DLD1 (cell line): ENCODE measurements around the gene TMF1.

Experiments used
- in situ Hi-C: cut with HindIII; loops from 2 replicates; pipeline ENCODE4 v1.10.0; 2017; ENCODE audit warnings: low sequenced_read_pairs

The TMF1 gene, protein sequence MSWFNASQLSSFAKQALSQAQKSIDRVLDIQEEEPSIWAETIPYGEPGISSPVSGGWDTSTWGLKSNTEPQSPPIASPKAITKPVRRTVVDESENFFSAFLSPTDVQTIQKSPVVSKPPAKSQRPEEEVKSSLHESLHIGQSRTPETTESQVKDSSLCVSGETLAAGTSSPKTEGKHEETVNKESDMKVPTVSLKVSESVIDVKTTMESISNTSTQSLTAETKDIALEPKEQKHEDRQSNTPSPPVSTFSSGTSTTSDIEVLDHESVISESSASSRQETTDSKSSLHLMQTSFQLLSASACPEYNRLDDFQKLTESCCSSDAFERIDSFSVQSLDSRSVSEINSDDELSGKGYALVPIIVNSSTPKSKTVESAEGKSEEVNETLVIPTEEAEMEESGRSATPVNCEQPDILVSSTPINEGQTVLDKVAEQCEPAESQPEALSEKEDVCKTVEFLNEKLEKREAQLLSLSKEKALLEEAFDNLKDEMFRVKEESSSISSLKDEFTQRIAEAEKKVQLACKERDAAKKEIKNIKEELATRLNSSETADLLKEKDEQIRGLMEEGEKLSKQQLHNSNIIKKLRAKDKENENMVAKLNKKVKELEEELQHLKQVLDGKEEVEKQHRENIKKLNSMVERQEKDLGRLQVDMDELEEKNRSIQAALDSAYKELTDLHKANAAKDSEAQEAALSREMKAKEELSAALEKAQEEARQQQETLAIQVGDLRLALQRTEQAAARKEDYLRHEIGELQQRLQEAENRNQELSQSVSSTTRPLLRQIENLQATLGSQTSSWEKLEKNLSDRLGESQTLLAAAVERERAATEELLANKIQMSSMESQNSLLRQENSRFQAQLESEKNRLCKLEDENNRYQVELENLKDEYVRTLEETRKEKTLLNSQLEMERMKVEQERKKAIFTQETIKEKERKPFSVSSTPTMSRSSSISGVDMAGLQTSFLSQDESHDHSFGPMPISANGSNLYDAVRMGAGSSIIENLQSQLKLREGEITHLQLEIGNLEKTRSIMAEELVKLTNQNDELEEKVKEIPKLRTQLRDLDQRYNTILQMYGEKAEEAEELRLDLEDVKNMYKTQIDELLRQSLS

DNA sequence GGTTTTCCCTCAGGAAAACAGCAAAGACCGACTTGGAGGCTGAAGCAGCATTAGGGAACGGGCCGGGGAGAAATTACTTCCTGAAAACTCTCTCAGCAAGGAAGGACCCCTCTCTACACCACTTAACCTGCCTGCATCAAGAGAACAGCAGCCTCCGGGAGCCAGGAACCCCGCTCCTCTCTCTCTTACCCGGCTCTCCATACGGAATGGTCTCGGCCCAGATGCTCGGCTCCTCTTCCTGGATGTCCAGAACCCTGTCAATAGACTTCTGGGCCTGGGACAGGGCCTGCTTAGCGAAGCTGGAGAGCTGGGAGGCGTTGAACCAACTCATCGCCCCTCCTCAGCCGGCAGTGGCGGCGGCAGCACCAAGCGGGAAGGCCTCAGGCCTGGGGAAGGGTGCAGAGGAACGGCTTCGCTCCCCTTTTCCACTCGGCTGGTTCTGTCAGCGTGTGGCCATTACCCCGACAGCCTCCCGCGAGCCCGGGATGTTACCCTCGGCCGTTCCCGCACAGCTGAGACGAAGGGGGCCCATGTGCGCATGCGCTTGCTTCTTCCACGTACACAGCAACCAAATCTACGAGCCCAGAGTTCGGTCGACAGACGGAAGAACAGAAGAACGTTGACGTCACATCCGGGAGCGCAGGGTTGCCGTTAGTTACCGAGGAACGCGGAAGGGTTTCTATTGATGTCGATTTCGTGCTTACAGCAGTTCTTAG is at the start of gene TMF1:
TMF1 (minus strand) TSS at position 578 of the 716 bp plus-strand sequence; CDS start at position 331, 247 bp downstream.
- in situ Hi-C loops, result no loop called here

DNA sequence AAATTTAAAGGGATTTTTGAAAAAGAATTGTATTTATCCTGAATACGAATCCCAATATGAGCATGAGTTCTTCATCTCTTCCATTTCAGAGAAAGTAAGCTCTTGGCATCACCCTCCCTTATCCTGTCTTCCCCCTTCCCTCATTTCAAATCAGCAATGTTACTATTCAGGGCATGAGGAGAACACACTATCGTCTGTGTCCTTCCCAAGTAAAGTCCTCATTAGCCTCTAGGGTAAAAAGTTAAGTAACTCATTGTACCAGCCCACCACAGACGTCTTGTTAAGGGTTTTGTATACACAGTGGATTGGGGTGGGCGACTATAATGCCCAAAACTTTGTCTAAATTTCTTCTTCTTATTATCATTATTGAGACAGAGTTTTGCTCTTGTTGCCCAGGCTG is 47.4 kb upstream of the TMF1 start:
- in situ Hi-C loops, result no loop called here

DNA sequence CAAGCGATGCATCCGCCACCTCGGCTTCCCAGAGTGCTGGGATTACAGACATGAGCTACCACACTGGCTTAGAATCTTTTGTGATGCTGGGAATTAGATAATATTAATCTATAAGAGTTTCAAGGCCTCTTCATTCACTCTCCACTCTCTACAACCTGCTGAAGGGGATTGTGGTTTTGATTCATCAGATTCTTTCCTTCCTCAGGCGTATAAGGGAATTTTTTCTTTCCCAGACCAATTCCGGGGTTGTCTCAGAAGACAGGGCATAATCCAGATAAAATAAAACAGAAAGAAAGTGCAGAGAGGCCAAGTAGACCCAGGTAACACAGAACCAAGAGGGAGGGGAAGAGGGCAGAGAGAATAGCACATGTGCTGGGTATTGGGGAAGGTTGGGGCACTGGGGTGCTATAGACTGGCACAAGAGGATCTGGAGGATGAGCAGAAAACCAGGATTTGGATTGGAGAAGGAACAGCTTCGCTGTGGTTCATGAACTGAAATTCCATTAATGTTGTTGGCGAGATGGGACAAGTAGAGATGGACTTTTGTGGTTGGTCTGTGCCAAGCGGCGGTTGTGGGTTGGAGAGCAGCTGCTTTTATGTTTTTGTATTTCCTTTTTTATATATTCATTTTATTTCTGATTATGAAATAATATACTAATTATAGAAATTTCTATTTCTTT is 45.4 kb upstream of the TMF1 start:
- in situ Hi-C loops, result no loop called here

DNA sequence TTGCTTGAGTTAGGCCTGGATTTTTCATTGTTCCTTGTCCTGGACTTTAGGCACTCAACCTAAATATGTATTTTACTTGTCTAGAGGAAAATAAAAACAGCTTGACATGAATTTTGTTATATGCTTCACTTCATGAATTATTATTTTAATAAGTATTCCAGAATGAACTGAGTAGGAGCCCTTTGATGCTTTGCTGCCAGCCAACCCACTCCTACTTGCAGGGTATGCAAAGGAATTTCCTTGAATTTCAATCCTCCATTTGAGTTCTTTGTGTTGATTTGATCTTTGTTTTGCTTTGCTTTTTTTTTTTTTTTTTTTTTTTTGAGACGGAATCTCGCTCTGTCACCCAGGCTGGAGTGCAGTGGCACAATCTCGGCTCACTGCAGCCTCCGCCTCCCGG is 44.2 kb upstream of the TMF1 start:
- in situ Hi-C loops, result no loop called here

DNA sequence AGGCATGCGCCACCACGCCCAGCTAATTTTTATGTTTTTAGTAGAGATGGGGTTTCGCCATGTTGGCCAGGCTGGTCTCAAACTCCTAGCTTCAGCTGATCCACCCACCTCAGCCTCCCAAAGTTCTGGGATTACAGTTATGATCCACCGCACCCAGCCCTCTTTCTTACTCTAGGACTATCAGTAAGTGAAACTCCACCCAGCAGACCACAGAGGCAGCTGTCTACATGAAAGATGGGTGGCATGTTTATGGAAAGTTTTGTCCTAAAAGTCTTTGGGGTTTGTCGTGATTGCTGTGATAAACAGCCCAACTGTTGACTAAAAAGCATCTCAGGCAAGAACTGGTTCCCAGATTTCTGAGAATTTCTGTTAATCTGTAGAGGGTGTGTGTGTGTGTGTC is 43.5 kb upstream of the TMF1 start:
- in situ Hi-C loops, result no loop called here

DNA sequence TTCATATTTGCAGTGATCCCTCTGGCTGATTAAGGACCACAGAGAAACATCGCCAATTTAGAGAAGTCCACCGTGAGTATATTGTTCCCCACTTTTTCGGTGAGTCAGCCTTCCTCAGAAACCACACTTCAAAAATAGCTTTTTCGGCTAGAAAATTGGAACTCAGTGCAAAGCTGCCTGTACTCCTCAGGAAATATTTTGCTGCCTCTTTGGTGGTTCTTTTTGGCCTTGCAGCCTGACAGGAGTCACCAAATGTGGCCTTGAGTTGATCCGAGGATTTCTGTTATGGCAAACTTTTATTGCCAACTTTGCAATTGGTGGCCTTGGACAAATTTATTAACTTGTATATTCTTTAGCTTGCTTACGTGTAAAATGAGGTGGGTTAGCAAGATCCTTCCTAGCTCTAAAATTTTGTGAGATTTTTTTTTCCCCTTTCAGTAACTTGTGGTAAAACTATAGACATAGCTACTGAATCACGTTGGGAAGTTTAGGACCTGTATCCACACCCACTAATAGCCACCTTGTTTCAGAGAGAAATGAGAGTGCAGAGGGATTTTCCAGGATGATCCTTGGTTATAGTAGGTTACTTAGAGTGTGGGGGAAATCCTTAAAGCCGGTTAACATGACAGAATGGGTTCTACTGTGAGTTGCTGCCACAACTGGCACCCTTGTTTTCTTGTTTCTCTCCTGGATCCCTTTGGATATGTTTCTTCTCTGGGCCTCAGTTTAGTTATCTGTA is 42.5 kb upstream of the TMF1 start:
- in situ Hi-C loops, result no loop called here

DNA sequence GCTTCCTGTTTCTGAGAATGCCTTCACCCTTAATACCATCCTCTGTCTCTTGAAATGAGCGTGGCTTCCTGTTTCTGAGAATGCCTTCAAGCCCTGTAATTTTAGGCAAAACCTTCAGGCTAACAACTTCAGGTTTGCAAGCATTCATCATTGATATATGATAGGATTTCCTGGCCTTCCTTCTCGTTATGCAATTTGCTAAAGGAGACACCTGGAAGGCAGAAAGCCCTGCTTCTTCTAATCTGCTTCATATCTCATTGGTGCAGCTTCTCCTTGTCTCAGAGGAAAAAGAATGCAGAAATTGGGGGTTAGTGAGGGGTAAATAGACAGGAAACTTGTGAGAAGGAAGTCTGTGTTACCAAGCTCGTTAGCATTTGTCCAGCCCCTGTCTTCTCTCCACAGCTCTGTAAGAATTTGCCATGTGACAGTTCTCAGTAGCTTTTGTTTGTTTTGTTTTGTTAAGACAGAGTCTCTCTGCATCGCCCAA is 39.9 kb upstream of the TMF1 start:
- in situ Hi-C loops, result no loop called here

DNA sequence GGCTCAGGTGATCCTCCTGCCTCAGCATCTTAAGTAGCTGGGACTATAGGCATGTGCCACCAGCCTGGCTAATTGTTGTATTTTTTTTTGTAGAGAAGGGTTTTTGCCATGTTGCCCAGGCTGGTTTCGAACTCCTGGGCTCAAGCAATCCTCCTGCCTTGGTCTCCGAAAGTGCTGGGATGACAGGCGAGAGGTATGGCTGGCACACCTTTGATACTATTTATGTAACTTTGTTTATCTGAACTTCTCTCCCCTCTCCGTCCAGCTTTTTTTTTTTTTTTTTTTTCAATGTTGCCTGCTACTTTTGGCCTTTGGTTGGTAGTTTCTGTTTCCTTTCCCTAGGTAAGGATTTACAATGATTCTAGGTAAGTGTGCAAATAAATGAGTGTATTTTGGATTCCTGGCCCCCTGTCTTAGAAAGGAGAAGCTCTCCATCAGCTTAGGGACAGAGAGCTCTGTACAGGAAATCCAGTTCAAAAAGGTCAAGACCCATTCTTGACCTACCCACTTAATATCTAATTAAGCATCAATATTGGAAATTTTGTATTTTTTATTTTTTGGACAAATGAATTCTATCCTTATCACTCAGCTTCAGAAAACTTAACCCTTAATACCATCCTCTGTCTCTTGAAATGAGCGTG is 39.4 kb upstream of the TMF1 start:
- in situ Hi-C loops, result no loop called here

DNA sequence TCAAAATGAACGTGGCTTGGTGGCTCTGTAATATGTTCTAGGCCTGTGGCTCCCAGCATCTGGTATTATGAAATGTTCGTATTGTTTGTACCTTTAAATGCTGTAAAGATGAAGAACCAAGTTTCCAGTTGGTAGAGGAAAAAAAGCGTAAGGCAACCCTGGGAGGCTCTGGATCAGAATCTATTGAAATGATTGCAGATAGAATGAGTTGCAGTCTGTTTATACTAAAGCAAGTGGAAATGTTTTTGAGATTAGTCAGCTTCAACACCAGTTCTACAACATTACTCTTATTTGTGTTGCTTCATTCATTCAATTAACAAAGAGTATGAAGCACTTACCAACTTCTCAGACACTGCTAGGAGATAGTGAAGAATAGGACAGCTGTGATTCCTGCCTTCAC is 37.9 kb upstream of the TMF1 start:
- in situ Hi-C loops, result no loop called here

DNA sequence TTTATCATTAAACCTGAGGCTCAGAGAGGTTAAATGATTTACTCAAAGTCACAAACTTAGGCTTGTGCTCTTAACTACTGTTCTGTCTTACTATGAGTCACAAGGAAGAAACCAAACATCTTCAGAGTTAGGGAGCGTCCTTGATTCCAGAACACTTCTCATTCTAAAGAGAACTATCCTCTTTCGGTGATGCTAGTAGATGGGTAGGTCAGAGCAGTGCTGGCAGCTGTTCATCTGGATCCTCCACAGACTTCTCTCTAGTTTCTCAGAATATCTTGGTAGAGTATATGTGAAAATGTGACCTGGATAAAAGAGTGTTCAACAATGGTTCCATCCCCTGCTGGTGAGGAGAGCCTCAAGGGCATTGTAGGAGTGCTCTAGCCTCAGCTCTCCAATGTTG is 35.9 kb upstream of the TMF1 start:
- in situ Hi-C loops, result no loop called here

DNA sequence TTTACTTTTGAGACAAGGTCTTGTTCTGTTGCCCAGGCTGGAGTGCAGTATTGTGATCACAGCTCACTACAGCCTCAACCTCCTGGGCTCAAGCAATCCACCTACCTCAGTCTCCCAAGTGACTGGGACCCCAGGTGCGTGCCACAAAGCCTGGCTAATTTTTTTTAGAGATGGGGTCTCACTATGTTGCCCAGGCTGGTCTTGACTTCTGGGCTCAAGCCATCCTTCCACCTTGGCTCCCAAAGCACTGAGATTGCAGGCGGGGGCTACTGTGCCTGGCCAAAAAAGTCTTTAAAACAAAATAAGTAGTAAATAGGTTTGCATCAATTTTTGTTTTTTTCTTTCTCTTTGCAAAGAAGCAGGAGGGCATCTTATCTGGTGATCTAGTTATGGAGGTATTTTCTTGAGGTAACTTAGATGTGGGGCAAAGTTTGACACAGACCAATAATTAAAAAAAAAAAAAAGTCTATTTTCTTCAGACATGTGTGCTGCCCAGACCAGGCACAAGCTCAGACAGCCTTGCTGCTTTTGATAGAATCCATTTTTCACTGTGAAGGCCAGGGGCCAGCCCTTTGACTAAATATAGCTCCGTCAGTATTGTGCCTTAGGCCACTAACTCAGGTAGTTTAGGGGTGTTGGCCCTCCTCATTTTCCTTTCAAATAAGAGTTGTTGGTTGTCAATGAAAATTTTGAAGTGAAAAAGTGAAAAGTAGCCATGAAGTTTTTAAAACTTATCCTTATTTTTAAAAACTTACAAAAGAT is 35.1 kb upstream of the TMF1 start:
- in situ Hi-C loops, result no loop called here

DNA sequence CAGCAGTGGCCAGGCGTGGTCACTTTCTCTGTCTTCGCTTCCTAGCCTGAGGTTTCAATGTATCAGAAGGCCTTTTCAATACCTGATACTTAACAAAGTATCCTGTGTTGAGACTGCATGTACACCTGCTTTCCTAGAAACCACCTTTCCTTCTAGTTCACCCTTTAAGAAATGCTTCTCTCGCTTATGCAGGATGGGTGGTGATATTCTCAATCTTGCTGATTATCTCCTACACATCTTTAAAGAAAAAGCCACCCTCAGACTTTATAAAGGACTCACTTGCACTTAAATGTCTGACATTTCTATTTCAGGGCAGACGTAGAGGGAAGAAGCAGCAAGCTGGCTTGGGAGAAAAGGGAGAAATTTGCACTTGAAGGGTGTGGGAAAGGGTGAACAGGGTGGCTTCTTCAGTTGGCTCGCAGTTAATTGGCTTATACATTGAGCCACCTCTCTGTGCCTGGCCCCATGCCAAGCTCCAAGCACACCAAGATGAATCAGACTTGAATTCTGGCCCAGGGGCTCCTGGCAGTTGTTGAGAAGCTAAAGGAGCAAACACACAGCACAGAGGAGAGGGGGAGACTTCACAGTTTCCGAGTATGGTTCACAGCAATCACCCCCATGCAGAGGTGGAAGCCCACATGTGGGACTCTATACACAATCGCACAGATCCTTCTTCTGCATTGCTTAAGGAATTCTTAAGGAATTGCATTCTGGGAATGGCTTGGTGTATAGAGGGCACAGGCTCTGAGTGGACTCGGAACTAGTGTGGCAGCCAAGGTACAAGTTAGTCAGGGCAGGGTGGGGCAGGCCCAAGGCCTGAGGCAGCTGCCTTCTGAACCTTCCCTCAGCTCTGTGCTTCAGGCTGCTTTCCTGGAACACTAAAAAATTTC is 33.9 kb upstream of the TMF1 start:
- in situ Hi-C loops, result no loop called here

DNA sequence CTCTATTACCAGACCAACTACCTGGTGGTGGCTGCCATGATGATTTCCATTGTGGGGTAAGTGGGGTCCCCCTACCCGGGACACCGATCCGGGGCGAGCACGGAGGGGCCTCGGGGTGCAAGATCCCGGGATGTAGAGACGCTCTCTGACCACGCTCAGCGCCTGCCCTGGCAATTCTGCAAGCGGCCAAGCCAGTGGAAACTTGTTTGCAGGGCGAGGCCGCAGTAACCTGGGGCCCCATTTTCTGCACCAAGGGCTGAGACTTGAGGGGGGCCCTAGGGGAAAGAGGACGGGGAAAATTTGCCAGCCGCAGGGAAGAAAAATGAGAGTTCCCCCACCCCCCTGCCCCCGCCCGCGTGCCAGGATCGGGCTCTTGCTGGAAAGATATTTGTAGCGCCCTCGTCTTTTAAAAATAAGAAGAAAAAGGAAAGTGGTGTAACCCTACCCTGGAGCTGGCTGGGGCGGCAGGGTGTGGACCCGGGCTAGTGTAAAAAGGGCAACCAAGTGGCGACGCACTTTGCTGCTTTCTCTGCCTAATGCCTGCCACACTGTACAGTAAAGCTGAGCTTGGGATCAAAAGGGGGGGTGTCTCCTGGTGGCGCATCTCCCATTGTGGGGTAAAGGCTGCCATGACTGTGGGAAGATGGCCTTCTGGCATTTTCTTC is 33.2 kb upstream of the TMF1 start:
- in situ Hi-C loops, result no loop called here

DNA sequence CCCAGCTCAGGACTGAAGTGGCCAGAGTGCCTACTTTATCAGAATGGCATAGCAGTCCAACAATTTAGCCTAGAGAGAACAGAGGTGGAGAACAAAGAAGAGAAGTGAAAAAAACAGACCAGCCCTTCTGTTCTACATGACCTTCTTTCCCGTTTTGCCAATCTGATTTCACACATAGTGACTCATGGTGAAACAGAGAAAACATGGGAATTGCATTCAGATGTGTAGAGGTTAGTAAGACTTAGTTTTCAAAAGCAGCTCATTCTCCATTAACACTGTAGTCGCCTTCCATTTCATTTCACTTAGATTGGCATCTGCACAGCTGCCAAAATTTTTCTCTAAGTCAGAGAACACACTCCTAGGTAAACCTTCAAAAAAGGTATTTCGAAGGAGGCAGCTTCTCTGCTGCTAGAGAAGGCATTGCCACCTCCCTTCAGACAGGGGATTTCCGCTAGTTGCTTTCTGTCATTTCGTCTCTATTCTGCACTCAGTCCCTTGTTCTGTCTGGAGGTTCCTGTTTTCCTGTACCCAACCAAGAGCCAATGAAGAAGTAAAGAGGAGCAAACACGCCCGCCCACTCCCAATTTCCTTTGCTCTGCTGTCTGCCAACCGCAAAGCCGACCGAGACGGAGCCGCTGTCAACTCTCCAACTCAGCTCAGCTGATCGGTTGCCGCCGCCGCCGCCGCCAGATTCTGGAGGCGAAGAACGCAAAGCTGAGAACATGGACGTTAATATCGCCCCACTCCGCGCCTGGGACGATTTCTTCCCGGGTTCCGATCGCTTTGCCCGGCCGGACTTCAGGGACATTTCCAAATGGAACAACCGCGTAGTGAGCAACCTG is 32.4 kb upstream of the TMF1 start, which contains the start of gene ARL6IP5:
ARL6IP5 (plus strand) TSS at position 612 of the 842 bp plus-strand sequence; CDS start at position 723, 111 bp downstream.
- in situ Hi-C loops, result no loop called here

DNA sequence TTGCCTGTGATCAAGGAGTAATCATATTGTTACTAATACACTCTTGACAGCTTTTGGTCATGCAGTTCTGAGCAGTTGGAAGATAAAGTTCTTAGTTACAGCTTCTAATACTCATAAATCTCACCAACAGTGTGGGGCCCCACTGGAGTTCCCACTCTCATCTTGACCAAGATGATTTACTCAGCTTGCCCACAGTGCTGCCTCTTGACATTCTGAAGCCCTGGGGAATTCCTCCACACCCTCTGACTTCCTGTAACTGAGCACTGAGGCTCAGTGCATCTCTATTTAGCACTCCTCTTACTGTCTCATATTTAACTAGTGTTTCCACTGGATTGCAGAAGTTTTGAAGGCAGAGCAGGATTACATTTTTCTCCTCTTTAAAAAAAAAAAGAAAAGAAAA is 30.7 kb upstream of the TMF1 start:
- in situ Hi-C loops, result no loop called here

DNA sequence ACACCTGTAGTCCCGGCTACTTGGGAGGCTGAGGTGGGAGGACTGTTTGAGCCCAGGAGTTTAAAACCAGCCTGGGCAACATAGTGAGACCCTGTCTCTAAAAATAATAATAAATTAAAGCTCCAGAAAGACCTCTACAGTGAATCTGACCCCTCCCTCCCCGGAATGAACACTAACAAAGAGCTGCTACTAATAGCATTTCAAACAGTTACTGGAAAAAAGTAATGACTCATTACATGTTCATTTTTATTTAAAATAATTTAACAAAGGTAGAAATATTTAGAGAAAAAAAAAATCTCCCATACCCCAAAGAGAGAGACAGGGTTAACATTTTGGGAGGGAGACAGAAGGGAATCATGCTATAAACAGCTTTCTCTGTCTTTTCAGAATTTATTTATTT is 30.2 kb upstream of the TMF1 start:
- in situ Hi-C loops, result no loop called here
